HG03342 (cell line): Measurements from ENCODE around the gene ABLIM2.
"Not testable (repeated sequence)": the region's sequence is repeated elsewhere in the genome, so short reads cannot be mapped to it uniquely, and the experiment has no call there.

Experiments used
- ATAC-seq: cut with Tn5 transposase; IDR thresholded peaks from one replicate; pipeline ENCODE4 v1.9.1; 2021; ENCODE audit warnings: mild to moderate bottlenecking, moderate library complexity; ENCODE audit not compliant: unreplicated experiment

Gene ABLIM2

DNA sequence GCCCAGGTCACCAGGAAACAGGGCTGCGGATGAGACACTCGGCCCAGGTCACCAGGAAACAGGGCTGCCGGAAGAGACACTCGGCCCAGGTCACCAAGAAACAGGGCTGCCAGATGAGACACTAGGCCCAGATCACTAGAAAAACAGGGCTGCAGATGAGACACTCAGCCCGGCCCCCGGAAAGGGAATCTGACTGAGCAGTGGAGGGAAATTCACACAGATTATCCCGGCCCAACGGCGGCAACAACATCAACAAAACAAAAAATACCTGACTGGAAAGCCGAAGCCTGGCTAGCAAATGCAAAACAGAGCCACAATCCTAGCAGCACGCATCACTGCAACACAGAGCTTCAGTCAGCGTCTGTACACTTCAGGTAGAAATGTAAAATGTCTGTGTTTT lies 239.6 kb downstream of the ABLIM2 start:
- ATAC-seq = no peak

DNA sequence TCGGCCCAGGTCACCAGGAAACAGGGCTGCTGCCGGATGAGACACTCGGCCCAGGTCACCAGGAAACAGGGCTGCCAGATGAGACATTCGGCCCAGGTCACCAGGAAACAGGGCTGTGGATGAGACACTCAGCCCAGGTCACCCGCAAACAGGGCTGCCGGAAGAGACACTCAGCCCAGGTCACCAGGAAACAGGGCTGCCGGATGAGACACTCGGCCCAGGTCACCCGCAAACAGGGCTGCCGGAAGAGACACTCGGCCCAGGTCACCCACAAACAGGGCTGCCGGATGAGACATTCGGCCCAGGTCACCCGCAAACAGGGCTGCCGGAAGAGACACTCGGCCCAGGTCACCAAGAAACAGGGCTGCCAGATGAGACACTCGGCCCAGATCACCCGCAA lies 240.4 kb downstream of the ABLIM2 start:
- not testable (repeated sequence) for ATAC-seq

DNA sequence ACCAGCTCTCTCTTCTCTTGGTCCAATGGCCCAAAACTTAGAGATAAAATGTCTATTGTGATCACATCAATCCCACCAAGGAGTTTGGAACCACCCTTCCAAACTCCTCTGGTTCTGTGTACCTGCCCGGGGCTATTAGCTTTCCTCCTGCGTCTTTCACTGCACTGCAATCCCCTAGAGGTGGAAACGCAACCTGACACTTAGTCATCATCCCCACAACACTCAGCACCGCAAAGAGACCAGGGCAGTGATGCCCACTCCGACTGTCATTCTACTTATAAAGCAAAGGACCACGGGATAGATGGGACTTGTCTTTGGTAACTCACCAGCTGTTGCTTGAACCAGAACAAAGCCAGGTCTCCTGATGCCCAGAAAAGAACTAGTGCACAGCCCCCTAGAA lies 240.9 kb downstream of the ABLIM2 start:
- no peak for ATAC-seq

DNA sequence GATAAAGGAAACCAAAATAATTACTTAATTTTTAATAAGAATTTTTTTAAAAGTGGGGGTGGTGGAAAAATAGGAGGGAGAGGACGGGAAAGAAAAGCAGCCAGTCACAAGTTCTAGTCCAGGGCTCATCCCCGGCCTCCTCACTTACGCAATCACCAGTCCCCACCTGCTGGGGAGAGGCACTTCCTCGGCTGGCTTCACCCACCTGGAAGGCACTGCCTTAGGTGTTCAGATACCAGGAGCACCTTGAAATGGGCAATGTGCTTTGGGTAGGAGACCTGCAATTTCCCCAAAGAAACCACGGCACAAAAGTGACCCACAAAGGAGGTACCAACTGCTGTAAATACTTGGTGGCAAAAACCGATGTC lies 242.8 kb downstream of the ABLIM2 start:
- ATAC-seq = no peak
